DMS 273 treated with DMSO at 0.1 percent for 48 hours (cell line): Measurements from ENCODE around the gene OVCH2.
"Not testable (repeated sequence)": the region's sequence is repeated elsewhere in the genome, so short reads cannot be mapped to it uniquely, and the experiment has no call there.

Experiments
- DNase-seq: peaks from one replicate; lab custom pipeline; 2025; lab: John Stamatoyannopoulos, UW

Gene OVCH2

GRCh38 chr11:7671347-7672215 is 34.7 kb downstream of the OVCH2 start:
- DNase-seq, result no peak

- DNase-seq, result no peak
Measured at GRCh38 chr11:7670641-7671040, 35.6 kb downstream of the OVCH2 start.

- DNase-seq, result no peak
Measured at GRCh38 chr11:7668911-7669310, 37.4 kb downstream of the OVCH2 start.

- DNase-seq, result no peak
Measured at GRCh38 chr11:7668464-7668863, 37.8 kb downstream of the OVCH2 start.

- no peak for DNase-seq
Measured at GRCh38 chr11:7667460-7667859, 38.8 kb downstream of the OVCH2 start.

GRCh38 chr11:7666292-7666866 is 39.9 kb downstream of the OVCH2 start:
- no peak for DNase-seq

- no peak for DNase-seq
Measured at GRCh38 chr11:7665473-7666291, 40.6 kb downstream of the OVCH2 start.

- DNase-seq, result no peak
Measured at GRCh38 chr11:7664867-7665266, 41.4 kb downstream of the OVCH2 start.

- not testable (repeated sequence) for DNase-seq
Measured at GRCh38 chr11:7663531-7663930, 42.7 kb downstream of the OVCH2 start.

GRCh38 chr11:7657306-7658025 is 48.8 kb downstream of the OVCH2 start:
- no peak for DNase-seq

- DNase-seq, result no peak
Measured at GRCh38 chr11:7656704-7657103, 49.6 kb downstream of the OVCH2 start.

GRCh38 chr11:7655253-7656217 is 50.7 kb downstream of the OVCH2 start:
- no peak for DNase-seq

- no peak for DNase-seq
Measured at GRCh38 chr11:7654195-7654705, 52.0 kb downstream of the OVCH2 start.

GRCh38 chr11:7651700-7652099 is 54.6 kb downstream of the OVCH2 start:
- DNase-seq, result no peak

GRCh38 chr11:7651140-7651551 is 55.1 kb downstream of the OVCH2 start:
- DNase-seq, result no peak

- no peak for DNase-seq
Measured at GRCh38 chr11:7648264-7648663, 58.0 kb downstream of the OVCH2 start.

- no peak for DNase-seq
Measured at GRCh38 chr11:7646866-7647265, 59.4 kb downstream of the OVCH2 start.

GRCh38 chr11:7645206-7645605 is 61.1 kb downstream of the OVCH2 start:
- no peak for DNase-seq

- DNase-seq, result no peak
Measured at GRCh38 chr11:7643314-7643713, 63.0 kb downstream of the OVCH2 start.

- DNase-seq, result no peak
Measured at GRCh38 chr11:7642747-7643146, 63.5 kb downstream of the OVCH2 start.

GRCh38 chr11:7640816-7641215 is 65.5 kb downstream of the OVCH2 start:
- no peak for DNase-seq
